MCF 10A (cell line): ENCODE measurements around the gene MATCAP1. TPM values are rescaled to one million over a fixed set of nuclear protein-coding genes. Genes with fewer than 3 reads are reported as not detected.

Experiments used
- BruUV-seq: library from RNA; stranded (reverse); fragments of 400-500 nt; replicated peaks from 2 replicates; lab custom pipeline; 2021; lab: Mats Ljungman, UMichigan
- CTCF ChIA-PET: fragments of 300-600 bp; sonication (Branson Sonifier 250); formaldehyde crosslinking; extraction: SDS; loops from one replicate; lab custom pipeline; 2021; ENCODE audit warnings: antibody characterized with exemption, inconsistent platforms; lab: Yijun Ruan, JAX
- POLR2A ChIA-PET: fragments of 300-600, 350-650 bp; sonication (Branson Sonifier 250); formaldehyde crosslinking; extraction: SDS; loops from one replicate; lab custom pipeline; 2020; ENCODE audit warnings: antibody characterized with exemption, inconsistent platforms; lab: Yijun Ruan, JAX
- DNase-seq: peaks from one replicate; pipeline ENCODE4 v3.0.0-alpha.2; 2018; ENCODE audit not compliant: unreplicated experiment
- H3K27ac Mint-ChIP-seq: one replicate; pipeline ENCODE4 v1.8.0; 2022; ENCODE audit warnings: mild to moderate bottlenecking, low read depth, mixed read lengths; ENCODE audit not compliant: unreplicated experiment
- H3K27me3 Mint-ChIP-seq: one replicate; pipeline ENCODE4 v1.8.0; 2022; ENCODE audit warnings: mixed read lengths; ENCODE audit not compliant: insufficient read depth, unreplicated experiment
- H3K36me3 Mint-ChIP-seq: one replicate; pipeline ENCODE4 v1.8.0; 2022; ENCODE audit warnings: mild to moderate bottlenecking, moderate library complexity, mixed read lengths; ENCODE audit not compliant: insufficient read depth, unreplicated experiment
- H3K4me1 Mint-ChIP-seq: one replicate; pipeline ENCODE4 v1.8.0; 2022; ENCODE audit warnings: mixed read lengths; ENCODE audit not compliant: insufficient read depth, unreplicated experiment
- H3K4me3 Mint-ChIP-seq: one replicate; pipeline ENCODE4 v1.8.0; 2022; ENCODE audit warnings: mild to moderate bottlenecking, moderate library complexity, mixed read lengths; ENCODE audit not compliant: unreplicated experiment
- H3K9me3 Mint-ChIP-seq: one replicate; pipeline ENCODE4 v1.8.0; 2022; ENCODE audit warnings: mixed read lengths; ENCODE audit not compliant: unreplicated experiment
- intact Hi-C: fragments of 100-400 bp; cut with micrococcal nuclease; formaldehyde crosslinking; loops from 2 replicates; pipeline ENCODE4 v1.14.1; 2022
- microRNA-seq: library from miRNA; unstranded; fragments of <30 nt; microRNA quantifications from one replicate; pipeline ENCODE4 v1.2.0, GENCODE V29; 2022
- total RNA-seq: library from RNA; stranded (reverse); gene quantifications from 2 replicates; pipeline ENCODE4 v1.2.3, GENCODE V29; 2022
- TF ChIP-seq, protein P1 (sequence below): fragments of 200-600 bp; IDR thresholded peaks from one replicate; pipeline ENCODE4 v1.8.0; 2022; ENCODE audit warnings: antibody characterized with exemption, mild to moderate bottlenecking; ENCODE audit not compliant: unreplicated experiment

MATCAP1 gene
- total RNA-seq, 1 experiment from 2014 or later: 18.1 TPM

DNA sequence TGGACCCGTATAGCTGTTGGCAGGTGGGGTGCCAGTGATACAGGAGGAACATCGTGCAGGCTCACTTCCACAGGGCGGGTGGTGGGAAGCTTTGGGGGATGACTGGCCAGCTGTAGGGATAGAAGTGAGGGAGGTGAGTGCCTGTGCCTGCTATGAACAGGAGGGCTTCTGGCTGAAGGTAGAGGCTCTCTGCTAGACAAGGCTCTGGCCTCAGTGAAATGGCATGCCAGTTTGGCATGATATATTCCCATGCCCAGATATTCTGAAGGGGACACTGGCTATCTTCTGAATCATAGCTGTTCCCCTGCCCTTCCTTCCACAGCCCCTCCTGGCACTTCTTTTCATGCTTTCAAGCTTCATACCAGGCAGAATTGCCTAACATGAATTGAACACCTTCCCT is 54.9 kb downstream of the MATCAP1 start:
- Mint-ChIP-seq H3K27ac (no peak overlapping the region), H3K4me3 (no peak overlapping the region), H3K4me1 (no peaks in the 10 kb centered on the region), H3K9me3 (no peaks in the 10 kb centered on the region), H3K27me3 (no peaks in the 10 kb centered on the region), H3K36me3 (peaks cover 50% of the 10 kb centered on the region)
- intact Hi-C loops: no loop called here
- TF ChIP-seq, protein P1, sequence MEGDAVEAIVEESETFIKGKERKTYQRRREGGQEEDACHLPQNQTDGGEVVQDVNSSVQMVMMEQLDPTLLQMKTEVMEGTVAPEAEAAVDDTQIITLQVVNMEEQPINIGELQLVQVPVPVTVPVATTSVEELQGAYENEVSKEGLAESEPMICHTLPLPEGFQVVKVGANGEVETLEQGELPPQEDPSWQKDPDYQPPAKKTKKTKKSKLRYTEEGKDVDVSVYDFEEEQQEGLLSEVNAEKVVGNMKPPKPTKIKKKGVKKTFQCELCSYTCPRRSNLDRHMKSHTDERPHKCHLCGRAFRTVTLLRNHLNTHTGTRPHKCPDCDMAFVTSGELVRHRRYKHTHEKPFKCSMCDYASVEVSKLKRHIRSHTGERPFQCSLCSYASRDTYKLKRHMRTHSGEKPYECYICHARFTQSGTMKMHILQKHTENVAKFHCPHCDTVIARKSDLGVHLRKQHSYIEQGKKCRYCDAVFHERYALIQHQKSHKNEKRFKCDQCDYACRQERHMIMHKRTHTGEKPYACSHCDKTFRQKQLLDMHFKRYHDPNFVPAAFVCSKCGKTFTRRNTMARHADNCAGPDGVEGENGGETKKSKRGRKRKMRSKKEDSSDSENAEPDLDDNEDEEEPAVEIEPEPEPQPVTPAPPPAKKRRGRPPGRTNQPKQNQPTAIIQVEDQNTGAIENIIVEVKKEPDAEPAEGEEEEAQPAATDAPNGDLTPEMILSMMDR: no peak
- no TSS peak for BruUV-seq
- no peak for DNase-seq
- POLR2A ChIA-PET: no interaction called here
- CTCF ChIA-PET: interaction anchor here (0.6 to 1.7 kb wide), 6 partner anchors 11 to 239 kb away, joined by 3 to 6 read pairs (median 4); no protein-coding TSS in a partner anchor

DNA sequence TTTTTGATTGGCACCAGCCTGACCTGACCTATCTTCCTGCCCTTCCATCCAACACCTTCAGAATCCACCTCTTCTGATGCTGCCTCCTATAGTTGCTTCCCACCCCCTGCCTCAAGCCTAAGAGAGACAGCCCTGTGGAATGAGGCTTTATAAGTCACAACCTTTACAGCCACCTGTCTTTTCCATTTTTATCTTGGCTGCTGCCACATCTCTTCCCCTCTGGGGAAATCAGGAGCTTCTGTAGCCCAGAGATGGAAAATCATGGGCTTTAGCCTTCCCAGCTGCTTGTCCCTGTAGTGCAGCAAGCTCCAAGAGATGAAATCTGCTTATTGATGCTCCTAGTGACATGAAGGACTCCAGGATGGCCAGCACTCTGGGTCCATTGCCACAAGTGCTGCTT is 55.3 kb downstream of the MATCAP1 start:
- CTCF ChIA-PET: interaction anchor here (0.6 to 1.7 kb wide), 5 partner anchors 11 to 238 kb away, joined by 3 to 6 read pairs (median 5); no protein-coding TSS in a partner anchor
- Mint-ChIP-seq H3K4me1 (no peaks in the 10 kb centered on the region), H3K27ac (no peak overlapping the region), H3K4me3 (no peak overlapping the region), H3K9me3 (no peaks in the 10 kb centered on the region), H3K27me3 (no peaks in the 10 kb centered on the region), H3K36me3 (peaks cover 46% of the 10 kb centered on the region)
- intact Hi-C loops: no loop called here
- POLR2A ChIA-PET: no interaction called here
- no peak for DNase-seq
- no TSS peak for BruUV-seq
- TF ChIP-seq, protein P1: no peak

Small RNAs within 50 kb of the gene (microRNA-seq; reads per million reads assigned to microRNA genes)
- 52.5 reads per million, percentile 67 among the genes with 10 or more reads in this experiment for gene MIR328

Other genes starting within 250 kb of the MATCAP1 start
- gene CIAO2B, start 249.6 kb downstream of the MATCAP1 start, total RNA-seq: 133 and 159 TPM in 2 replicates
- 65.7 and 68.7 TPM in 2 replicates for gene CES2, start 248.4 kb downstream of the MATCAP1 start, total RNA-seq
- 0.52 and 0.65 TPM in 2 replicates for gene CES3, start 222.7 kb downstream of the MATCAP1 start, total RNA-seq
- 5.1 and 6.6 TPM in 2 replicates for gene CES4A, start 195.4 kb downstream of the MATCAP1 start, total RNA-seq
- gene CBFB, start 154.8 kb downstream of the MATCAP1 start, total RNA-seq: 87.1 and 105 TPM in 2 replicates
- gene PHAF1, start 74.0 kb downstream of the MATCAP1 start, total RNA-seq: 13.8 and 14.5 TPM in 2 replicates
- 0.84 and 1.9 TPM in 2 replicates for gene B3GNT9, start 33.0 kb downstream of the MATCAP1 start, total RNA-seq
- 12.9 and 13.3 TPM in 2 replicates for gene TRADD, start 24.1 kb downstream of the MATCAP1 start, total RNA-seq
- 15.9 and 17.2 TPM in 2 replicates for gene FBXL8, start 24.0 kb downstream of the MATCAP1 start, total RNA-seq
- gene HSF4, start 19.2 kb downstream of the MATCAP1 start, total RNA-seq: 34.3 and 34.8 TPM in 2 replicates
- 49.8 and 65.7 TPM in 2 replicates for gene NOL3, start 13.4 kb downstream of the MATCAP1 start, total RNA-seq
- not detected in 2 replicates for gene EXOC3L1, start 6.2 kb upstream of the MATCAP1 start, total RNA-seq
- gene E2F4, start 8.2 kb upstream of the MATCAP1 start, total RNA-seq: 81.0 and 85.5 TPM in 2 replicates
- gene ELMO3, start 15.2 kb upstream of the MATCAP1 start, total RNA-seq: 9.6 and 12.0 TPM in 2 replicates
- 44.4 and 55.5 TPM in 2 replicates for gene TMEM208, start 43.2 kb upstream of the MATCAP1 start, total RNA-seq
- gene FHOD1, start 63.5 kb upstream of the MATCAP1 start, total RNA-seq: 12.1 and 14.7 TPM in 2 replicates
- 0.40 and 1.4 TPM in 2 replicates for gene SLC9A5, start 65.0 kb upstream of the MATCAP1 start, total RNA-seq
- gene PLEKHG4, start 95.6 kb upstream of the MATCAP1 start, total RNA-seq: 30.4 and 32.7 TPM in 2 replicates
- not detected in 2 replicates for gene KCTD19, start 142.8 kb upstream of the MATCAP1 start, total RNA-seq
- gene LRRC36, start 142.9 kb upstream of the MATCAP1 start, total RNA-seq: not detected in 2 replicates
- gene TPPP3, start 209.5 kb upstream of the MATCAP1 start, total RNA-seq: not detected in 2 replicates
- gene ZDHHC1, start 232.5 kb upstream of the MATCAP1 start, total RNA-seq: 5.9 and 7.6 TPM in 2 replicates
- 0.42 and 0.86 TPM in 2 replicates for gene HSD11B2, start 247.2 kb upstream of the MATCAP1 start, total RNA-seq